ENCODE data around the gene PLEKHO1.
"Not testable (repeated sequence)": the region's sequence is repeated elsewhere in the genome, so short reads cannot be mapped to it uniquely, and the experiment has no call there.

PLEKHO1 gene, protein sequence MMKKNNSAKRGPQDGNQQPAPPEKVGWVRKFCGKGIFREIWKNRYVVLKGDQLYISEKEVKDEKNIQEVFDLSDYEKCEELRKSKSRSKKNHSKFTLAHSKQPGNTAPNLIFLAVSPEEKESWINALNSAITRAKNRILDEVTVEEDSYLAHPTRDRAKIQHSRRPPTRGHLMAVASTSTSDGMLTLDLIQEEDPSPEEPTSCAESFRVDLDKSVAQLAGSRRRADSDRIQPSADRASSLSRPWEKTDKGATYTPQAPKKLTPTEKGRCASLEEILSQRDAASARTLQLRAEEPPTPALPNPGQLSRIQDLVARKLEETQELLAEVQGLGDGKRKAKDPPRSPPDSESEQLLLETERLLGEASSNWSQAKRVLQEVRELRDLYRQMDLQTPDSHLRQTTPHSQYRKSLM

DNA sequence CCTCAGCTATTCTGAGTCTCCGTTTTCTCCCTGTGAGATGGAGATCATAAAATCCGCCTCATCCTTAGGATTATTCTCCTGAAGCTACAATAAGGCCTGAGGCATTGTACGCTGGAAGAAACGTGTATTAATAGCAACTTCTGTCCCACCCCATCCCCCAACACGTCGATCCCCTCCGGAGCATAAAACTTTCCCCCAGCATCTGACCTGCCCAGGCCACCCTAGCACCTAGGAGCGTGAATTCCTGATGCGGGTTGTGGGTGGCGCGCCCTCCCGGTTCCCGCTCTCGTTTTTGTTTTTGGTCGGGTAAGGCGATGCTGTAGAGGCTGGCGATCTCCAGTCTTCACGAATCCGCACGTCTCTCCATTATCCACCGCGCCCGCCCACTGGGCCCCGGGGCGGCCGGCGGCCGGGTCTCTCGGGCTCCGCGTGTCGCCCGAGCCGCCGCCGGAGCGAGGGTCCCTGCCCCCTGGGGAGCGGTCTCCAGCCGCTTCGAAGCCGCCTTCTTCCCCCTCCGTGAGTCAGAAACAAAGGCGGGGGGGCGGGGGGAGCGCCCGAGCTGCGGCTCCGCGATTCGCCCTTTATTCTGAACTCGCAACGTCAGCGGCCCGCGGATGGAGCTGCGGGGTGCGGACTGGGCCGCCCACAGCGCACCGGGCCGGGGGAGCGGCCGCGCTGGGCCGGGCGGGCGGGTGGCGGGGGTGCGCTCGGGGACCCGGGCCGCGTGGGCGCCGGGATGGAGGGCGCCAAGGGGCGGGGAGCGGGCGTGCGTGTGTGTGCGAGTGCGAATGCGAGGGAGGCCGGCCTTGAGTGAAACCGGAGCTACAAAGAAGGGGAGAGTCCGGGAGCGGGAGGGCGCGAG, at the start of gene PLEKHO1:
TSS of gene PLEKHO1 (plus strand) at position 646 of the 862 bp plus-strand sequence. CDS start 342 bp downstream, outside the sequence.
- DNase-seq = no peak

DNA sequence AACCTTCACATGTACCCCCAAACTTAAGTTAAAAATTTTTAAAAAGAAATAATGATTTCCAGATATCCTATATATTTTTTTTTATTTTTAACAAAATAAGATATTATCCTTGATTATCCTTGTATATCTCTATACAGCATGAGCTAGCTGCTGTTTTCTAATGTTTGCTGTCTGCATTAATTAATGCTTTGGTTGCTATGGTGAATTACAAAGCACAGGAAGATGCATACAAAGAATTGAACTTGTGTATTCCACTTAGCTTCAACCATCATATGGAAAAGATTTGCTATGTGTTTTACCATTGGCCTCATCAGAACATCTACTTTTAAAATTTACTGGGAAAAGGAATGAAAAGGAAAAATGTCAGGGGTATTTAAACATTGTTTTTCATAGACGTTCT, 46.7 kb upstream of the PLEKHO1 start:
- DNase-seq = peak; percentile 4

DNA sequence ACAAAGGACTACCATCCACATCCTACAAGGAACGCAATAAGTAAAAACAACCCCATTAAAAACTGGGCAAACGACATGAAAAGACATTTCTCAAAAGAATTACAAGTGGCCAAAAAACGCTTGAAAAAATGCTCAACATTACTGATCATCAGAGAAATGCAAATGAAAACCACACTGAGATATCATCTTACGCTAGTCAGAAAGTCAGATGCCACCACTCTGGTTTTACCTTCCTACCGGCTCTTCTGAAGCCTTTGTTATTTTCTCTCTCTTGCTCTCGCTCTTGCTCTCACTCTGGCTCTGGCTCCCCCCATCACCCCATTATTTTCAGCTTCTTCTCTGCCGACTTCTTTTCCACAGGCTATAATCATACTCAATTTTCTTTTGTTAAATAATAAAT, 43.4 kb upstream of the PLEKHO1 start:
- no peak for DNase-seq

DNA sequence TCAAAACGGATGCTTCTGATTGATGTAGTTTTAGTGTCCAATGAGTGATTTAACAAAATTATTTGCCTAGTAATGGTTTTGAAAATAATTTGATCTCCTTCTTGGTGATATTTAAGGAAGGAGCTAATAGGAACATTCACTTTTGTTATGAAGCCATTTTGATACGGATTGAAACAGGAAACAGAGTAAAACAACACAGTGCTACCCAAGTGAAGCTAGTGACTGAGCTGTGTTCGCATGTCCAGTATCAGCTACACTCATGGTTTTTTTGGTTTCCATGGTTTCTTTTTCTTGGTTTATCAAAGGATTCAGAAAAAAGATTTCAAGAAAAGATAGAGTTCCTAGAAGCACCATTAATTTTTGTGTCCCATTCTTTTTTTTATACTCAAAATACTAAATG, 40.1 kb upstream of the PLEKHO1 start:
- DNase-seq = no peak

DNA sequence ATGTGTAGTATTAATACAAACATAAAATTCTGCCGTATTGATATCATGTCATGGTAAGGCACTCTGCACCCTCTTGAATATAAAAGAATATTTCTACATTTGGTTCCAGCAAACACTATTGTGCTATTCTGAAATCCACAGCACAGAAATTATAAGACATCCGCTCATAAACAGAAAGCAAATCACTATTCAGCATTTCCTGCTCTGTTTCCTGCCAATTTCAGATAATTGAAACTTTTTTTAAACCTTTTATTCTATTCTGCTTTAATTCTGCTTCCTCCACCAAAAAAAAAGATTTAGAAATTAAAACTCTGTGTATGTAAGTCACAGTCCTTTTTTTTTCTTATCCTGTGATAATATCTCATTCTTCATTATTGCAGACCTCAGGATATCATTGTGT, 39.6 kb upstream of the PLEKHO1 start:
- DNase-seq = no peak

DNA sequence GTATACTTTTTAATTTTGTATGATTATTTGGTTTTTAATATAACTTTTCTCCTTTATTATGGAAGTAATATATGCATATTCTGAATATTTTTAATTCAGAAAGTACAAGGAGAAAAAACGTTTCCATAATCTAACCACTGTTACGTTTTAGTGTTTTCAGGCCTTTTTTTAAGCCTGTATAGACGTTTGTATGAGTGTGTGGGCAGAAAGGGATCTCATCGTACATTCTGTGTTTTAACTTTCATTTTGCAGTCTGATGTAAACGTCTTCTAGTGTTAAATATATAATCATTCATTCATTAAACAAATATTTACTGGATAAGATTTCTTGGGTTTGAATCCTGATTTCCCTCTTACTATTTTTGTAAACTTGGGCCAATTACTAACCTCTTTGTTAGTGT, 38.0 kb upstream of the PLEKHO1 start:
- DNase-seq = no peak

DNA sequence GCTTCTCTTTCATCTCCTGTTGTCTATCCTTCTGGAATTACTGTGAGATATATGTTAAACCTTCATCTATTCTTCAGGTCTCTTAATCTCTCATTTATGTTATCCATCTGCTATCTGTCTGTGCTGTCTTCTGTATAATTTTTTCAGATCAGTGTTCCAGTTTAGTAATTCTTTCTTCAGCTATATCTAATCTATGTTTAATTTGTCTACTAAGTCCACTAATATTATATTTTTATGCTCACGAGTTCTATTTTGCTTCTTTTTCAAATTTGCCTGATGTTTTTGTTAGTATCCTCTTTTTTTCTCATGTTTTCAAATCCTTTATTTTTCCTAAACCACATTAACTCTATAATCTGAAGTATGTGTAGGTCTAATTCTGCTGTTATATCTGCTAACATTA, 34.6 kb upstream of the PLEKHO1 start:
- DNase-seq = no peak

DNA sequence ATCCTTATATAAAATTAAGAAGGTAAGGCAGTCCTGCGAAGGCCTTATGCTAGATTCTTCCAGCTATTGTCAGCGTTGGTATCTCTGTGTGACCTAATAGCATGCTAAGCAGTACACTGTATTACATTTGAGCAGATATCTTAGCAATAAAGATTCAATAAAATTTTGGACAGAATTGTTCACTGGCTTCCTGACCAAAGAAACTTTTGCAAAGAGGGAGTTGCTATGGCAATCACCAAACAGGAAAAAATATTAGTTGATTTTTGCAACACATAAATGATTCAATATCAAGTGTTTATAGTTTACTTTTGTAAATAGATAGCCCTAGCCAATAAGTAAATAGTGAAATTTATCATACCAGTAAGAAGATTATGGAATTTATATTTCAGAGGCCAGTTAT, 31.0 kb upstream of the PLEKHO1 start:
- DNase-seq = no peak

DNA sequence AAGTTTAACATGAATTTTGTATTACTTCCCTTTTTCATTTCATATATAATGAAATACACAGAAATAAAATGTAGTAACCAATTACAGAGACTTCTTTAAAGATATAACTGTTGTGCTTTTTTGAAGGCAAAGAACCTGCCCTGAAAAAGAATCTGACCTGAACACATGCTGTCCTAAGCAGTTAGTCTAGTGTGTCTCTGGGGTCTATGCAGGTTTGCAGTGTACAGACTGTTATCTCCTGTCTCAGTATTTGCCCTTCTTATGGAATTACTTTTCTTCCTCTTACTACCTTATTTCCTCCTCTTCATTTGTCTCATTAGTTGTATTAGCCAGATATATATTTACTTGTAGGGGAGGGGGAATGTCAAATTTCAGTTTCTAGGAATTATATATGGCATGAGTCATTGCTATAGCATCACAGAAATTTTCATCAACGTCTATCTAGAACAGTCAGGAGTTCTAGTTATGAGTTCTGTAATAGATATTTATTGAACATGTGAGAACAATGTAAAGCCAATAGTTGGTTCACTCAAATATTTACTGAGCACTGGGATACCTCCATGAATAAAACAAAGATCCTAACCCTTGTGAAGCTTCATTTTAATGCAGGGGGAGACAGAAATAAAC, 28.4 kb upstream of the PLEKHO1 start:
- no peak for DNase-seq

DNA sequence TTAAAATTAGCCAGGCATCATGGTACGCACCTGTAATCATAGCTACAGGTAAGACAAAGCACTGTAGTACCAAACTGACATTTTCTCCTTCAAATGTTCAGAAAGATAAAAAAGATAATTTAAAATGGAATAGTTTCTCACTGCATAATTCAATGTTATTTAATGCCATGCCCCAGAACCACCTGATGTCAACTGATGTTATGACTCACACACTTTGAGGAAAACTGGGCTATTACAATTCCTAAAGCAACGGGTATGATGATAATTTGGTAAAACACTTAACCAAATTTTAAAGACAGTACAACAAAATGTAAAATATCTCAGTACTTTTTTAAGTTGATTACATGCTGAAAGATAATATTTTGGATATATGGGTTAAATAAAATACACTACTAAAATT, 22.9 kb upstream of the PLEKHO1 start:
- no peak for DNase-seq

DNA sequence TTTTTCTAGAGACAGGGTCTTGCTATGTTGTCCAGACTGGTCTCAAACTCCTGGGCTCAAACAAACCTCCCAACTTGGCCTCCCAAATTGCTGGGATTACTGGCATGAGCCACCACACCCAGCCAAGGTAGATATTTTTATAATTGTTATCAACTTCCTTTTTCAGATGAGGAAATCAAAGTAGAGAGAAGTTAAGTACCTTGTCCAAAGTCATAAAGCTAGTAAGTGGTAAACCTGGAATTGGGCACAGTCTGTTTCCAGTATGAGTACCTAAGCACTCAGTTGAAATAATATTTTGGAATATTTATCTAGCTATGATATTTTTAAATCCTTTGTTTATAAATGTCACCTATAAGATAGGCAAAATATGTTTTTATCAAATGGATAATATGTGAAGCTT, 22.3 kb upstream of the PLEKHO1 start:
- no peak for DNase-seq

DNA sequence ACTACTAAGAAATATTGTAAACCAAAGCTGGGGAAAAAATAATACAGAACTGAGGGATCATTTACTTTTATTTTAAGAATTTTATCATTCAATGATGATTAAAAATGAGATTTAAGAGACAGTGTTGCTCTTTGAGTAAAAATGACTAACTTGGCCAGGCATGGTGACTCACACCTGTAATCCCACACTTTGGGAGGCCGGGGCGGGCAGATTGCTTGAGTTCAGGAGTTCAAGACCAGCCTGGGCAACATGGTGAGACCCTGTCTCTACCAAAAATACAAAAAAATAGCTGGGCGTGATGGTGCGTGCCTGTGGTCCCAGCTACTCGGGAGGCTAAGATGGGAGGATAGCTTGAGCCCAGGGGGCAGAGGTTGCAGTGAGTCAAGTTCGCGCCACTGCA, 21.8 kb upstream of the PLEKHO1 start:
- DNase-seq = no peak

DNA sequence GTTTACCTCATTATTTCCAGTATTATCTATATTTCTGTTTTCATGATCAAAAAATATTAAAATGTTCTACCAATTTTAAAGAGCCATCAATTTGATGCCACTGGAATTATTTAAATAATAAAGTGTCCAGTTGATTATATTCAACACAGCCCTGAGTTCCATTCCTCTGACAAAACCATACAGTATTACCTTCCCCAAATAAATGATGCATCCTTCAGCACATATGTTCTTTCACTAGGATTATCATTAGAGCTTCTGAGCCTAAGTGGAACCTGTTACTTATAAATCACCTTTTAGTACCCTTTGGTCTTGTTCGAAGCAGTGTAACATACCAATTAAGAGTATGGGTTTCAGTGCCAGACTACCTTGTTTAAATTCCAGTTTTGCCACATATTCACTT, 17.3 kb upstream of the PLEKHO1 start:
- no peak for DNase-seq

DNA sequence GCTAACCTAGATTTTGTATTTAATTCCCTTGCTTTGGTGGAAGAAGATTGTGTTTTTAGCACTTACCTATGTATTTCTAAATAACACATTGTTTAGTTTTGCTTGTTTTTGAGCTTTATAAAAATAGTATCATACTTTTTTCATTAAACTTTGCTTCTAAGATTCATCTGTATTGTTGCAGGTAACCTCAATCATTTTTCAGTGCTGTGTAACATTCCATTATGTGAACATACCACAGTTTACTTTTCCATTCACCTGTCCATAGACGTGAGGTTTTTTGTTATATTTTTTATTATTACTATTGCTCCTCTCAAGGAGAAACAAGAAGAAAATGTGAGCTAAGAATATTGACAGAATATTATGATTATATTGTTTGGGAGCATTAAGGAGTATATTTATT, 15.2 kb upstream of the PLEKHO1 start:
- no peak for DNase-seq

DNA sequence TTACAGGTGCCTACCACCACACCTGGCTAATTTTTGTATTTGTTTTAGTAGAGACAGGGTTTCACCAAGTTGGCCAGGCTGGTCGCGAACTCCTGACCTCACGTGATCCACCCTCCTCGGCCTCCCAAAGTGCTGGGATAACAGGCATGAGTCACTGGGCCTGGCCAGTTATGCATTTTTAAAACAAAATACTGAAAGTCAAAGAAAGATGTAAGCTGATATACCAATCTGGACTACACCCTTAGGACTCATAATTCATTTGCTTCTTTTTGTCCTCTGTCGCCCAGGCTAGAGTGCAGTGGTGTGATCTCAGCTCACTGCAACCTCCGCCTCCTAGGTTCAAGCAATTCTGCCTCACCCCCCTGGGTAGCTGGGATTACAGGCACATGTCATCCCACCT, 14.3 kb upstream of the PLEKHO1 start:
- DNase-seq = not testable (repeated sequence)

DNA sequence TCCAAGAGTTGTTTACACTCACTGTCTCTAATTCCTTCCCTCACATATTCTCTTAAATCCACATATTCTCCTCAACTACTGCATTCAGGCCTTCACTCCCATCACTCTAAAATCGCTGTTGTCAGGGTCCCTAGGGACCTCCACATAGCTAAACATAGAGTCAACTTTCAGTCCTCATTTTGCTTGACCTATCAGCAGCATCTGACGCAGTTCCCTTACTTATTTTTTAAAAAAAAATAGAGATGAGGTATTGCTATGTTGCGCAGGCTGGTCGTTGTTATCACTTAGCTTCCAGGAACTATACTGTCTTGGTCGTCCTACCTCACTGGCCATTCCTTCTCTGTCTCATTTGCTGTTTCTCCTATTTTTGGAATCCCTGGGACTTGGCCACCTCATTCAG, 11.7 kb upstream of the PLEKHO1 start:
- DNase-seq = no peak

DNA sequence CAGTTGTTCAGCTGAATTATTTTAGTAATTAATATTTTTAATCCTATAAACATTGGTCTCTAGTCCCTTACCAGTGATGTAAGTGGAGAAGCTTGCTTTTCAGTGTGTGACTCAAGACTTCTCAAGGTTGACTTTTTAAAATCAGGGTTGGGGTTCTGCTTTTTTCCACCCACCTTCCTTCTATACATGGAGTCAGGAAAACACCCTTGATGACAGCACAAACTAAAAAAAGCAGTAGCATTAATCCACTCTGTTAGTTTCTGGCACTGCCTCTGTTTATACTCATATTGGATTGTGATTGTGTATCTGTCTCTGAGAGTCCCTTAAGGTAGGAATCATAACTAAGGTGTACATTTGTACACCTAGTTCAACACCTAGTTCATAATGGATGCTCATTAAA, 8.3 kb upstream of the PLEKHO1 start:
- DNase-seq = no peak

DNA sequence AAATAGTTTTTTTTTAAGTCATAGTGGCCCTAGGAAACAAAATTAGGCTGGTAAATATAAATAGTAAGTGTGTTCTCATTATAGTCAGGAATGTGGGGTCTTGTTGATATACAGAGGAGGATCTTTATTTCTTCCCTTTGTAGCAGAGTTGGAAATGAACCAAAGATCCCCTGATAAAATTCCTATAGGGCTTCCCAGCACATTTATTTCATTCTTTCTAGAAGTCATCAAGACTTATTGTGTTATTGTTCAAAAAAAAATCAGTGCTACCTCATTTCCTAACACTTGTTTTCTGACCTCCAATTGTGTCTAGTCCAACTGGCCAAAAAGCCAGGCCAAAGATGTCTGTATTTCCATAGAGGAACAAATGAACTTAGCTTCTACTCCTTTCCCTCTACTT, 7.6 kb upstream of the PLEKHO1 start:
- DNase-seq = no peak

DNA sequence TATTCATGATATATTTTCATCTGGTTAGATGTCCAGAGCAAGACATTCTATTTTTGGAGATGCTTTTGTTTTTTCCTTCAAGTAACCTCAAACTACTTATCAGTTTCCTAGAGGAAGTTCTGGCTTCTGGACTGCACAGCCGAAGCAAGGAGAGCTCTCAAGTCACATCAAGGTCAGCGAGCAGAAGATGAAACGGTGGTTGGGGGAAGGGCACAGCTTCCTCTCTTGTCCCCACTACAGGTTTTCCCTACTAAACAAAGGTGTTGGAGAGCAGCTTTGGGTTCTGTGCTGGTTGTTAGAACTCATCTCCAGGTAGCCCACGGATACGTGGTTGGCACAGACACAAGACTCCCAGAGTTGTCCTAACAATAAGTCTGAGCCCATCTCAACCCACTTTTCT, 5.1 kb upstream of the PLEKHO1 start:
- no peak for DNase-seq

DNA sequence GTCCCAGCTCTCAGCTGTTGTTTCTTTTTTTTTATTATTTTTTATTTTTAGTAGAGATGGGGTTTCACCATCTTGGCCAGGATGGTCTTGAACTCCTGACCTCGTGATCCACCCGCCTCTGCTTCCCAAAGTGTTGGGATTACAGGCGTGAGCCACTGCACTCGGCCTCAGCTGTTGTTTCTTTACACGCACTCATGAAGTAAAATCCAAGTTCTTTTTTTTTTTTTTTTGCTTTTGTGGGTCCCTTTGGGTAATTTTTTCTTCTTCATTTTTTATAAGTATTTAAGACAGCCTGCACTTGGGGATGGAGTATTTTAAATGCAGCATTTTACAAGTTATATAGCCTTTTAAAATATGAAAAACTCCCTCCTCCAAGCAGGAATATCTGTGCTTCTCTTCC, 3.7 kb upstream of the PLEKHO1 start:
- not testable (repeated sequence) for DNase-seq

DNA sequence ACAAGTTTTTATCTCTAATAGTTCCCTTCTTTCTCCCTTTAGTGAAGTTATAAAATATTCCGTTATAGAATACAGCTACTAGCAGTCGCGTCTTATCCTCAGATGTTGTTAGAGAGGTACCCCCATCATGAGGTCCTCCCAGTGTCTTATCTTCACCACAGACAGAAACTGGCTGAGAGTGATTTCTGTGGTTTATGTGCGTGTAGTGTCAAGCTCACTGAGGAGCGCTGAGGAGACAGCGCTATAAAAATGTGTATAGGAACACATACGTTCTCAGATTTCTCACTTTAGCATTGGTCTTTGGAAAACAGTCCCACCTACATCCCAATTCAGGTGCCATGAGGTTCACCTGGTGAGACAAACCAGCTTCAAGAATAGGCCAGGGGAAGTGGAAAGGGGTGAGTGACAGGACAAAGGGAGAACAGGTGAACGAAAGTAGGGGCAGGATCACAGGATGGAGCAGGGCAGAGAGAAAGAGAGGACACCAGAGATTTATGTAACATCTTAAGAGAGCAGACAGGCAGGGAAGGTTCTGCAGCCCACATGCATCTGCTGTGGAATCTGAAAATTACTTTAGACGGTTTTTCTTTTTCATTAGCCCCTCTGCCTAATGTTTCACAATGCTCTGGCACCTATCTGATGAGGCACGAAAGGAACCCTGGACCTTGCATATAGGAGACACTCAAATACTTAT, 2.7 kb upstream of the PLEKHO1 start:
- DNase-seq = no peak

DNA sequence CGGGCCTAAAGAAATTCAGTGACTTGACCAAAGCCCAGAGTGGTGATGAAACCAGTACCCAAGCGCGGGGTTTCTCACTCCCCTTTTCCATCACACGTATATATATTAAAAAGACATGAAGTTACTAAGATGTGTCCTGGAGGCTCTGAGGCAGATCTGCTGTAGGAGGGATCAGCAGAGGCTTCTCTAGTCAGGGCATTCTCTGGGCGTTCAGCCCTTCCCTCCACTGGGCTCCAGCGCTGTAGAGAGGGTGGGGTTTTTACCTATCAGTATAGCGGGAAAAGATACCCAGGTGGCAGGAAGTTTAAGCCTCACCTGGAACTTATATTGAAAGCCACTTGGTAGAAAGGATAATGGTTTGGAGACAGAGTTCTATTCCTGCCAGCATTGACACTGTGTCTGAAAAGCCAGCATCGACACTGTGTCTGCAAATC, 862 bp upstream of the PLEKHO1 start:
- DNase-seq = peak; percentile 33
